HCT116 (cell line): Measurements from ENCODE around the gene ARHGEF11.

Experiments
- CEBPB ChIP-seq: IDR thresholded peaks from 2 replicates; pipeline ENCODE4 v1.6.1; 2012; ENCODE audit warnings: low read depth
- ELF1 ChIP-seq: IDR thresholded peaks from 2 replicates; pipeline ENCODE4 v1.6.1; 2012; ENCODE audit warnings: low read depth, borderline replicate concordance
- EZH2 ChIP-seq: fragments of 200-600 bp; sonication (generic); IDR thresholded peaks from 2 replicates; pipeline ENCODE4 v1.6.1; 2017; ENCODE audit warnings: antibody characterized with exemption, mixed run types
- FOSL1 ChIP-seq: IDR thresholded peaks from 2 replicates; pipeline ENCODE4 v1.6.1; 2012; ENCODE audit warnings: low read depth
- POLR2A ChIP-seq: IDR thresholded peaks from 2 replicates; pipeline ENCODE4 v1.7.0; 2011; ENCODE audit warnings: borderline replicate concordance; ENCODE audit not compliant: insufficient read depth, insufficient read length; ENCODE audit errors: extremely low read depth
- POLR2AphosphoS5 ChIP-seq: IDR thresholded peaks from 2 replicates; pipeline ENCODE4 v1.6.1; 2011; ENCODE audit warnings: mild to moderate bottlenecking, low read depth, low read length, moderate library complexity
- SIN3A ChIP-seq: IDR thresholded peaks from 2 replicates; pipeline ENCODE4 v1.6.1; 2012; ENCODE audit warnings: low read depth
- TCF7L2 ChIP-seq: IDR thresholded peaks from 2 replicates; pipeline ENCODE4 v1.7.0; 2011; ENCODE audit warnings: borderline replicate concordance, inconsistent platforms; ENCODE audit not compliant: insufficient read depth, insufficient read length; ENCODE audit errors: extremely low read depth
- YY1 ChIP-seq: IDR thresholded peaks from 2 replicates; pipeline ENCODE4 v1.6.1; 2011; ENCODE audit warnings: low read length, low read depth, moderate library complexity, mild to moderate bottlenecking; ENCODE audit not compliant: insufficient replicate concordance; ENCODE audit errors: extremely low read depth
- TF ChIP-seq, protein P1 (sequence below): IDR thresholded peaks from 2 replicates; pipeline ENCODE4 v1.6.1; 2012; ENCODE audit warnings: low read depth
- TF ChIP-seq, protein P2 (sequence below): IDR thresholded peaks from 2 replicates; pipeline ENCODE4 v1.6.1; 2011; ENCODE audit warnings: mild to moderate bottlenecking, low read length, moderate library complexity; ENCODE audit not compliant: insufficient replicate concordance; ENCODE audit errors: extremely low read depth
- TF ChIP-seq, protein P3 (sequence below), 3 experiments: fragments of 200-600 bp in 1 of 3; sonication (generic) in 1 of 3; IDR thresholded peaks in 2 of 3; conservative IDR thresholded peaks in 1 of 3; 2 replicates each; pipeline ENCODE4 v1.5.1; 2012 to 2017; ENCODE audit warnings: low read depth in 2 of 3, low read length in 2 of 3, antibody characterized with exemption in 1 of 3, borderline replicate concordance in 1 of 3, control low read depth in 1 of 3, mild to moderate bottlenecking in 1 of 3, mixed read lengths in 1 of 3, mixed run types in 1 of 3, moderate library complexity in 1 of 3; ENCODE audit not compliant: insufficient read depth in 1 of 3
- TF ChIP-seq, protein P4 (sequence below): IDR thresholded peaks from 2 replicates; pipeline ENCODE4 v1.6.1; 2012

DNA sequence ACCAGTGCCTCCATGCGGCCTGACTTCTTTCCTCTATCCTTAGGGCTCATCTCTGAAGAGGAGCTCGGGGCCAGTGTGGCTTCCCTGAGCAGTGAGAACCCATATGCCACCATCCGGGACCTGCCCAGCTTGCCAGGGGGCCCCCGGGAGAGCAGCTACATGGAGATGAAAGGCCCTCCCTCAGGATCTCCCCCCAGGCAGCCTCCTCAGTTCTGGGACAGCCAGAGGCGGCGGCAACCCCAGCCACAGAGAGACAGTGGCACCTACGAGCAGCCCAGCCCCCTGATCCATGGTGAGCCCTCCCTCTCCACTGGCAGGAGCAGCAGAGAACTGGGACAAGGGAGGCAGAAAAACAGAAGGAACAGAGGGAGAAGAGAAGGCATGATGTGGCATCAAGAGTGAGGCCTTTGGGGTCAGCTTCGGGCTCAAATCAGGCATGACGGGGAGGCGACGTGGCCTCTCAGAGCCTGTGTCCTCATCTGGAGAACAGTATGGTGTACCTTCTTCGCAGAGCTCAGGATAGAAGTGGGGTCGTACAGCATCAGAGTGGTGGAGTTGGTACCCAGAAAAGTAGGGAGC lies 131.6 kb downstream of the ARHGEF11 start:
- TF ChIP-seq, protein P1, sequence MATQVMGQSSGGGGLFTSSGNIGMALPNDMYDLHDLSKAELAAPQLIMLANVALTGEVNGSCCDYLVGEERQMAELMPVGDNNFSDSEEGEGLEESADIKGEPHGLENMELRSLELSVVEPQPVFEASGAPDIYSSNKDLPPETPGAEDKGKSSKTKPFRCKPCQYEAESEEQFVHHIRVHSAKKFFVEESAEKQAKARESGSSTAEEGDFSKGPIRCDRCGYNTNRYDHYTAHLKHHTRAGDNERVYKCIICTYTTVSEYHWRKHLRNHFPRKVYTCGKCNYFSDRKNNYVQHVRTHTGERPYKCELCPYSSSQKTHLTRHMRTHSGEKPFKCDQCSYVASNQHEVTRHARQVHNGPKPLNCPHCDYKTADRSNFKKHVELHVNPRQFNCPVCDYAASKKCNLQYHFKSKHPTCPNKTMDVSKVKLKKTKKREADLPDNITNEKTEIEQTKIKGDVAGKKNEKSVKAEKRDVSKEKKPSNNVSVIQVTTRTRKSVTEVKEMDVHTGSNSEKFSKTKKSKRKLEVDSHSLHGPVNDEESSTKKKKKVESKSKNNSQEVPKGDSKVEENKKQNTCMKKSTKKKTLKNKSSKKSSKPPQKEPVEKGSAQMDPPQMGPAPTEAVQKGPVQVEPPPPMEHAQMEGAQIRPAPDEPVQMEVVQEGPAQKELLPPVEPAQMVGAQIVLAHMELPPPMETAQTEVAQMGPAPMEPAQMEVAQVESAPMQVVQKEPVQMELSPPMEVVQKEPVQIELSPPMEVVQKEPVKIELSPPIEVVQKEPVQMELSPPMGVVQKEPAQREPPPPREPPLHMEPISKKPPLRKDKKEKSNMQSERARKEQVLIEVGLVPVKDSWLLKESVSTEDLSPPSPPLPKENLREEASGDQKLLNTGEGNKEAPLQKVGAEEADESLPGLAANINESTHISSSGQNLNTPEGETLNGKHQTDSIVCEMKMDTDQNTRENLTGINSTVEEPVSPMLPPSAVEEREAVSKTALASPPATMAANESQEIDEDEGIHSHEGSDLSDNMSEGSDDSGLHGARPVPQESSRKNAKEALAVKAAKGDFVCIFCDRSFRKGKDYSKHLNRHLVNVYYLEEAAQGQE = no peak
- no peak for TF ChIP-seq POLR2AphosphoS5
- TF ChIP-seq, protein P2, sequence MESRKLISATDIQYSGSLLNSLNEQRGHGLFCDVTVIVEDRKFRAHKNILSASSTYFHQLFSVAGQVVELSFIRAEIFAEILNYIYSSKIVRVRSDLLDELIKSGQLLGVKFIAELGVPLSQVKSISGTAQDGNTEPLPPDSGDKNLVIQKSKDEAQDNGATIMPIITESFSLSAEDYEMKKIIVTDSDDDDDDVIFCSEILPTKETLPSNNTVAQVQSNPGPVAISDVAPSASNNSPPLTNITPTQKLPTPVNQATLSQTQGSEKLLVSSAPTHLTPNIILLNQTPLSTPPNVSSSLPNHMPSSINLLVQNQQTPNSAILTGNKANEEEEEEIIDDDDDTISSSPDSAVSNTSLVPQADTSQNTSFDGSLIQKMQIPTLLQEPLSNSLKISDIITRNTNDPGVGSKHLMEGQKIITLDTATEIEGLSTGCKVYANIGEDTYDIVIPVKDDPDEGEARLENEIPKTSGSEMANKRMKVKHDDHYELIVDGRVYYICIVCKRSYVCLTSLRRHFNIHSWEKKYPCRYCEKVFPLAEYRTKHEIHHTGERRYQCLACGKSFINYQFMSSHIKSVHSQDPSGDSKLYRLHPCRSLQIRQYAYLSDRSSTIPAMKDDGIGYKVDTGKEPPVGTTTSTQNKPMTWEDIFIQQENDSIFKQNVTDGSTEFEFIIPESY = no peak
- TF ChIP-seq, protein P3, sequence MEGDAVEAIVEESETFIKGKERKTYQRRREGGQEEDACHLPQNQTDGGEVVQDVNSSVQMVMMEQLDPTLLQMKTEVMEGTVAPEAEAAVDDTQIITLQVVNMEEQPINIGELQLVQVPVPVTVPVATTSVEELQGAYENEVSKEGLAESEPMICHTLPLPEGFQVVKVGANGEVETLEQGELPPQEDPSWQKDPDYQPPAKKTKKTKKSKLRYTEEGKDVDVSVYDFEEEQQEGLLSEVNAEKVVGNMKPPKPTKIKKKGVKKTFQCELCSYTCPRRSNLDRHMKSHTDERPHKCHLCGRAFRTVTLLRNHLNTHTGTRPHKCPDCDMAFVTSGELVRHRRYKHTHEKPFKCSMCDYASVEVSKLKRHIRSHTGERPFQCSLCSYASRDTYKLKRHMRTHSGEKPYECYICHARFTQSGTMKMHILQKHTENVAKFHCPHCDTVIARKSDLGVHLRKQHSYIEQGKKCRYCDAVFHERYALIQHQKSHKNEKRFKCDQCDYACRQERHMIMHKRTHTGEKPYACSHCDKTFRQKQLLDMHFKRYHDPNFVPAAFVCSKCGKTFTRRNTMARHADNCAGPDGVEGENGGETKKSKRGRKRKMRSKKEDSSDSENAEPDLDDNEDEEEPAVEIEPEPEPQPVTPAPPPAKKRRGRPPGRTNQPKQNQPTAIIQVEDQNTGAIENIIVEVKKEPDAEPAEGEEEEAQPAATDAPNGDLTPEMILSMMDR (IDR thresholded peaks at IDR 0.05 in 2 of 3, conservative IDR thresholded peaks at IDR 0.05 in 1 of 3; ENCODE audit: borderline replicate concordance in 1 of 3, insufficient read depth in 1 of 3, low read depth in 2 of 3, low read length in 2 of 3) = no peak
- TF ChIP-seq FOSL1 = no peak
- no peak for TF ChIP-seq CEBPB
- TF ChIP-seq ELF1 = no peak
- no peak for TF ChIP-seq POLR2A
- TF ChIP-seq YY1 = no peak
- TF ChIP-seq TCF7L2 = no peak
- TF ChIP-seq, protein P4, sequence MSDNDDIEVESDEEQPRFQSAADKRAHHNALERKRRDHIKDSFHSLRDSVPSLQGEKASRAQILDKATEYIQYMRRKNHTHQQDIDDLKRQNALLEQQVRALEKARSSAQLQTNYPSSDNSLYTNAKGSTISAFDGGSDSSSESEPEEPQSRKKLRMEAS = no peak
- no peak for TF ChIP-seq EZH2
- TF ChIP-seq SIN3A = no peak
